Muscle layer of duodenum (tissue), 2 donors: Measurements from ENCODE around the gene CHCHD6.

ENCODE experiments used
- H3K27ac ChIP-seq: one replicate; pipeline ENCODE4 v1.7.0; 2013; ENCODE audit warnings: mild to moderate bottlenecking, low read length
- H3K27me3 ChIP-seq: one replicate; pipeline ENCODE4 v1.7.0; 2013; ENCODE audit warnings: low read depth, mild to moderate bottlenecking, control low read depth, low read length
- H3K36me3 ChIP-seq, 2 donors: one replicate each; pipeline ENCODE4 v1.7.0; 2013; ENCODE audit warnings: low read length in 2 of 2, control low read depth in 1 of 2, mild to moderate bottlenecking in 1 of 2; ENCODE audit not compliant: insufficient read depth in 2 of 2, control insufficient read depth in 1 of 2
- H3K4me1 ChIP-seq, 2 donors: one replicate each; pipeline ENCODE4 v1.7.0; 2013; ENCODE audit warnings: low read length in 2 of 2, mild to moderate bottlenecking in 2 of 2, control low read depth in 1 of 2, moderate library complexity in 1 of 2; ENCODE audit not compliant: insufficient read depth in 2 of 2, control insufficient read depth in 1 of 2
- H3K4me3 ChIP-seq, 2 donors: one replicate each; pipeline ENCODE4 v1.7.0; 2013; ENCODE audit warnings: low read length in 2 of 2, low read depth in 1 of 2, mild to moderate bottlenecking in 1 of 2
- H3K9me3 ChIP-seq, 2 donors: one replicate each; pipeline ENCODE4 v1.7.0; 2013; ENCODE audit warnings: low read length in 2 of 2, control low read depth in 1 of 2, mild to moderate bottlenecking in 1 of 2; ENCODE audit not compliant: control insufficient read depth in 1 of 2
- donor health status: healthy.

CHCHD6 gene

DNA sequence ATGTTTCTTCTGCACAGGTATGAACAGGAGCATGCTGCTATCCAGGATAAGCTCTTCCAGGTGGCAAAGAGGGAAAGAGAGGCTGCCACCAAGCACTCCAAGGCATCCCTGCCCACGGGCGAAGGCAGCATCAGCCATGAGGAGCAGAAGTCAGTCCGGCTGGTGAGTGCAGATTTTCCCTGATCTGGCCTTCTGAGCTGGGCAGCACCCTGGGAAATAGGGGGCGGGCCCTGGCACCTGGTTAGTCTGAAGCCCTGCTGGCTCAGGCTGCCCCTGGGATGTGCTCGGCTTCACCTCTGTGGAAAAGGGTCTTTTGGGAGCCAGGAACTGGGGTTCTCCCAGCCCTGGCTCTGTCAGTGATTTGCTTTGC lies 29.0 kb downstream of the CHCHD6 start:
- H3K27me3 ChIP-seq = no peaks in the 10 kb centered on the region
- H3K27ac ChIP-seq = no peak overlapping the region
- H3K4me1 ChIP-seq = no peaks in the 10 kb centered on the region
- no peak overlapping the region for H3K4me3 ChIP-seq
- H3K9me3 ChIP-seq = no peaks in the 10 kb centered on the region
- H3K36me3 ChIP-seq = peaks cover 0 to 18% of the 10 kb centered on the region in 2 donors

- H3K4me1 ChIP-seq = no peaks in the 10 kb centered on the region
- peaks cover 0 to 1% of the 10 kb centered on the region in 2 donors for H3K9me3 ChIP-seq
- H3K4me3 ChIP-seq = no peak overlapping the region
- H3K27ac ChIP-seq = no peak overlapping the region
- peaks cover 0 to 13% of the 10 kb centered on the region in 2 donors for H3K36me3 ChIP-seq
- H3K27me3 ChIP-seq = no peaks in the 10 kb centered on the region
Measured at GRCh38 chr3:126734106-126734723, 30.2 kb downstream of the CHCHD6 start.

DNA sequence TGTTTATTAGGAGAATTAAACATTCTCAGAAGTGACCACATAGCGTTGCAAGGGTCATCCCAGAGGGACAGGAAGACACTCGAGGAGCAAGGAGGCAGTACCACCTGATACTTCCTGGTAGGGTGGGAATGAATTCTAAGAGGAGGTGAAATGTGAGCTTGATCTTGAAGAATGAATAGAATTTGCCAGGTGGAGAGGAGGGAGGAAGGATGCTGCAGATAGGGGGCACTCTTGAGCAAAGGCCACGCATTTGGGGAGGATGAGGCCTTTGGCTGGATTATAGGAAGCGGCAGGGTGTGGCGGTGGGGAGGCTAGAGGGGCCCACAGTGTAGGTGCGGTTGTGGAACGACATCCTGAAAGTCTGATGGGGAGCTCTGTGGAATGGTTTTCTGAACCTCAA lies 33.5 kb downstream of the CHCHD6 start:
- no peaks in the 10 kb centered on the region for H3K4me1 ChIP-seq
- no peak overlapping the region for H3K4me3 ChIP-seq
- no peaks in the 10 kb centered on the region for H3K27me3 ChIP-seq
- H3K9me3 ChIP-seq = peaks cover 0 to 10% of the 10 kb centered on the region in 2 donors
- no peak overlapping the region for H3K27ac ChIP-seq
- peaks cover 0 to 17% of the 10 kb centered on the region in 2 donors for H3K36me3 ChIP-seq

GRCh38 chr3:126742057-126742456 lies 38.0 kb downstream of the CHCHD6 start:
- H3K36me3 ChIP-seq = peaks cover 0 to 4% of the 10 kb centered on the region in 2 donors
- H3K4me1 ChIP-seq = no peaks in the 10 kb centered on the region
- no peaks in the 10 kb centered on the region for H3K27me3 ChIP-seq
- peaks cover 0 to 10% of the 10 kb centered on the region in 2 donors for H3K9me3 ChIP-seq
- no peak overlapping the region for H3K27ac ChIP-seq
- no peak overlapping the region for H3K4me3 ChIP-seq

GRCh38 chr3:126743350-126743749 lies 39.3 kb downstream of the CHCHD6 start:
- Histone ChIP-seq H3K9me3 (peaks cover 0 to 10% of the 10 kb centered on the region in 2 donors), H3K4me1 (no peaks in the 10 kb centered on the region), H3K4me3 (no peak overlapping the region), H3K27ac (no peak overlapping the region), H3K27me3 (no peaks in the 10 kb centered on the region), H3K36me3 (peaks cover 0 to 4% of the 10 kb centered on the region in 2 donors)

DNA sequence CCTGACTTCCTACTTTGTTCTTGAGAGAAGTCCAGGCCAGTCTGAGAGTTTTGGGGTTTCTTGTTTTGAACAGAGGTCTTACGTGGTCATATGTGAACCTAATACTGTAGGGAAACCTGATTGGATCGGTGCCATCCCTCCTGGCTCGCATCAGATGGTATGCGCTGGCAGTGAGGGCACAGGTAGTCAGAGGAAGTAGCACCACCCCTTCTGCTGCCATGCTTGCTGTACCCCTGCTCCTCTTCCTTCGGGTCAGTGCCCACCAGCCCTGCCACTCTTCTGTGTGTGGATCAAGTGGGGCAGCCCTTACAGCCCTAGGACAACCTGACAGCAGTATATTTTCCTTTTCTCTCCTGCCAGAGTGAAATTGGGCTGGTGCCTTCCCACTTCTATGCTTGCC lies 39.7 kb downstream of the CHCHD6 start:
- Histone ChIP-seq H3K27ac (no peak overlapping the region), H3K27me3 (no peaks in the 10 kb centered on the region), H3K9me3 (peaks cover 0 to 10% of the 10 kb centered on the region in 2 donors), H3K4me3 (no peak overlapping the region), H3K36me3 (peaks cover 0 to 4% of the 10 kb centered on the region in 2 donors), H3K4me1 (no peaks in the 10 kb centered on the region)

GRCh38 chr3:126745760-126746394 lies 41.8 kb downstream of the CHCHD6 start:
- H3K36me3 ChIP-seq = no peaks in the 10 kb centered on the region
- H3K27me3 ChIP-seq = no peaks in the 10 kb centered on the region
- H3K4me1 ChIP-seq = no peaks in the 10 kb centered on the region
- H3K9me3 ChIP-seq = no peaks in the 10 kb centered on the region
- no peak overlapping the region for H3K4me3 ChIP-seq
- no peak overlapping the region for H3K27ac ChIP-seq

DNA sequence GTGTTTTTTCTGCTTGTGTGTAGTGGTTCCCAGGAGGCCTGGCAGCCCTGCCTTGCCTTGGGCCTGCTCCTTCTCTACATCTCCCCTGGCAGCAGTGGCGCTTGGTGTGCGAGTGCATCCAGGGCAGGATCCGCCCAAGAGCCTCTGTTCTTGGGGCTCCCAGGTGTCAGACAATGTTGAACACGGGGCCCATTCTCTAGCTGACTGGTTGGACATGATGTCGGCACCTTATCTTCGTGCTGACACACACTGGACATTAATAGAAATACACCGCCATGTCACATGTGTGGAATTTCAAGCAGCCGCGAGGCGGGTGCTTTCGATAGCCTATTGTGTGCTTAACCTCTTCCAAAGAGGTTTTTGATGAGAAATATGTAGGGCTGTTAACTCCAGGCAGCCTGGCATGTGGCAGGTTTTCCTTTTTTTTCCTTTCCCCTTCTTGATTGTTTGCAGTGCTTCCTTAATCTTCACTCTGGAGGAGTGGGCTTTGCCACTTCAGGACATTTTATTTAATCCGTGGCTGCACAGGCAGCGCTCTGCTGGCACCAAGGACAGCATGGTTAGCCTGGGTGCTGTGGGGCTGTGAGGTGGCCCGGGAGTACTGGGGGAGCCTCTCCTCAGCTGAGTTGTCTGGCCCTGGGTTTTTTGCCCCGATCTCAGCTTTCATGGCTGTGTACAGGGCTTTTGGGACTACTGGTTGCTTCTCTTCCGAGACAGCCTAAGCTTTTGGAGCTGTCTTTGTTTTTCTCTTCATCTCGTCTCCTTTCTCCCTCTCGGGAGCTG lies 42.5 kb downstream of the CHCHD6 start:
- Histone ChIP-seq H3K4me1 (no peaks in the 10 kb centered on the region), H3K27ac (no peak overlapping the region), H3K27me3 (no peaks in the 10 kb centered on the region), H3K4me3 (no peak overlapping the region), H3K36me3 (no peaks in the 10 kb centered on the region), H3K9me3 (no peaks in the 10 kb centered on the region)

GRCh38 chr3:126747768-126748167 lies 43.7 kb downstream of the CHCHD6 start:
- Histone ChIP-seq H3K9me3 (no peaks in the 10 kb centered on the region), H3K27me3 (no peaks in the 10 kb centered on the region), H3K4me1 (peaks cover 0 to 4% of the 10 kb centered on the region in 2 donors), H3K27ac (no peak overlapping the region), H3K36me3 (no peaks in the 10 kb centered on the region), H3K4me3 (no peak overlapping the region)

GRCh38 chr3:126748701-126749546 lies 44.9 kb downstream of the CHCHD6 start:
- H3K36me3 ChIP-seq = no peaks in the 10 kb centered on the region
- no peak overlapping the region for H3K27ac ChIP-seq
- H3K27me3 ChIP-seq = no peaks in the 10 kb centered on the region
- H3K9me3 ChIP-seq = no peaks in the 10 kb centered on the region
- H3K4me1 ChIP-seq = peaks cover 0 to 9% of the 10 kb centered on the region in 2 donors
- H3K4me3 ChIP-seq = no peak overlapping the region

GRCh38 chr3:126749547-126749875 lies 45.5 kb downstream of the CHCHD6 start:
- Histone ChIP-seq H3K36me3 (no peaks in the 10 kb centered on the region), H3K9me3 (no peaks in the 10 kb centered on the region), H3K4me3 (no peak overlapping the region), H3K27me3 (no peaks in the 10 kb centered on the region), H3K4me1 (peaks cover 0 to 9% of the 10 kb centered on the region in 2 donors), H3K27ac (no peak overlapping the region)
